Right hindlimb (tissue), 1 donor: Measurements from ENCODE around the gene RNF112.

Experiments
- DNase-seq: peaks from one replicate; pipeline ENCODE4 v3.0.0-alpha.2; 2018

RNF112 gene

GRCh38 chr17:19390951-19391350, 20.1 kb upstream of the RNF112 start:
- peak; percentile 11 for DNase-seq

- DNase-seq, result no peak
These were observed 19.6 kb upstream of the RNF112 start for GRCh38 chr17:19391432-19391831.

- no peak for DNase-seq
These were observed 18.7 kb upstream of the RNF112 start for GRCh38 chr17:19392303-19392702.

- no peak for DNase-seq
These were observed 13.4 kb upstream of the RNF112 start for GRCh38 chr17:19397556-19398041.

GRCh38 chr17:19398301-19399181, 12.5 kb upstream of the RNF112 start:
- DNase-seq, result no peak

GRCh38 chr17:19399750-19400450, 11.1 kb upstream of the RNF112 start:
- peak; percentile 81 for DNase-seq

GRCh38 chr17:19401321-19402010, 9.6 kb upstream of the RNF112 start:
- no peak for DNase-seq

GRCh38 chr17:19402171-19402570, 8.9 kb upstream of the RNF112 start:
- DNase-seq, result no peak

GRCh38 chr17:19403021-19403420, 8.0 kb upstream of the RNF112 start:
- no peak for DNase-seq

GRCh38 chr17:19404264-19404663, 6.8 kb upstream of the RNF112 start:
- no peak for DNase-seq

- no peak for DNase-seq
These were observed 5.9 kb upstream of the RNF112 start for GRCh38 chr17:19405114-19405513.

- DNase-seq, result no peak
These were observed 3.3 kb upstream of the RNF112 start for GRCh38 chr17:19407601-19408345.

GRCh38 chr17:19408346-19408710, 2.7 kb upstream of the RNF112 start:
- DNase-seq, result no peak

- DNase-seq, result no peak
These were observed 2.0 kb upstream of the RNF112 start for GRCh38 chr17:19409066-19409465.

GRCh38 chr17:19409509-19409908, 1.5 kb upstream of the RNF112 start:
- no peak for DNase-seq

- DNase-seq, result no peak
These were observed 941 bp upstream of the RNF112 start for GRCh38 chr17:19410091-19410490.

- no peak for DNase-seq
These were observed 599 bp downstream of the RNF112 start for GRCh38 chr17:19411631-19412030.

- no peak for DNase-seq
These were observed 1.5 kb downstream of the RNF112 start for GRCh38 chr17:19412510-19412909.

GRCh38 chr17:19412984-19413383, 2.0 kb downstream of the RNF112 start:
- no peak for DNase-seq

- DNase-seq, result no peak
These were observed 2.7 kb downstream of the RNF112 start for GRCh38 chr17:19413761-19414160.

- no peak for DNase-seq
These were observed 3.6 kb downstream of the RNF112 start for GRCh38 chr17:19414396-19415280.

- DNase-seq, result no peak
These were observed 4.3 kb downstream of the RNF112 start for GRCh38 chr17:19415311-19415710.
